H9 (cell line): Measurements from ENCODE around the gene AHNAK. TPM values are rescaled to one million over a fixed set of nuclear protein-coding genes. Genes with fewer than 3 reads are reported as not detected.

Experiments
- DNase-seq: peaks from one replicate; pipeline ENCODE4 v3.0.0-alpha.2; 2017
- H2AFZ ChIP-seq: one replicate; pipeline ENCODE4 v1.6.1; 2013; ENCODE audit warnings: mild to moderate bottlenecking, low read length, control low read depth, moderate library complexity
- H2AK5ac ChIP-seq: 2 replicates; pipeline ENCODE4 v1.6.1; 2013; ENCODE audit warnings: low read length, control low read depth, mixed read lengths; ENCODE audit not compliant: insufficient read length
- H2BK120ac ChIP-seq: one replicate; pipeline ENCODE4 v1.6.1; 2013; ENCODE audit warnings: low read depth, mild to moderate bottlenecking, low read length, control low read depth, inconsistent platforms; ENCODE audit not compliant: poor library complexity, severe bottlenecking
- H2BK12ac ChIP-seq: 2 replicates; pipeline ENCODE4 v1.6.1; 2013; ENCODE audit warnings: low read length, control low read depth, mixed read lengths, low read depth; ENCODE audit not compliant: insufficient read length
- H2BK15ac ChIP-seq: 2 replicates; pipeline ENCODE4 v1.6.1; 2013; ENCODE audit warnings: low read depth, low read length, control low read depth
- H2BK20ac ChIP-seq: one replicate; pipeline ENCODE4 v1.6.1; 2013; ENCODE audit warnings: low read depth, mild to moderate bottlenecking, low read length, control low read depth, inconsistent platforms; ENCODE audit not compliant: poor library complexity, severe bottlenecking
- H2BK5ac ChIP-seq: 2 replicates; pipeline ENCODE4 v1.6.1; 2013; ENCODE audit warnings: low read length, control low read depth, mixed read lengths; ENCODE audit not compliant: insufficient read length
- H3K14ac ChIP-seq: 2 replicates; pipeline ENCODE4 v1.6.1; 2013; ENCODE audit warnings: low read length, control low read depth; ENCODE audit not compliant: insufficient read depth
- H3K18ac ChIP-seq: 2 replicates; pipeline ENCODE4 v1.6.1; 2013; ENCODE audit warnings: low read depth, mild to moderate bottlenecking, mixed read lengths, low read length, control low read depth; ENCODE audit not compliant: insufficient read length
- H3K23ac ChIP-seq: 2 replicates; pipeline ENCODE4 v1.6.1; 2013; ENCODE audit warnings: low read length, control low read depth, mixed read lengths, low read depth; ENCODE audit not compliant: insufficient read length
- H3K23me2 ChIP-seq: 2 replicates; pipeline ENCODE4 v1.6.1; 2013; ENCODE audit warnings: low read depth, mild to moderate bottlenecking, mixed read lengths, low read length, control low read depth; ENCODE audit not compliant: insufficient read length, poor library complexity, severe bottlenecking
- H3K27ac ChIP-seq: 2 replicates; pipeline ENCODE4 v1.5.1; 2013; ENCODE audit warnings: low read length, control low read depth, mixed read lengths, low read depth; ENCODE audit not compliant: insufficient read length
- H3K27me3 ChIP-seq: 2 replicates; pipeline ENCODE4 v1.6.1; 2013; ENCODE audit warnings: low read length, control low read depth, inconsistent platforms; ENCODE audit not compliant: insufficient read depth
- H3K4ac ChIP-seq: 2 replicates; pipeline ENCODE4 v1.6.1; 2013; ENCODE audit warnings: low read depth, mild to moderate bottlenecking, control low read depth, inconsistent platforms, low read length, moderate library complexity
- H3K4me1 ChIP-seq: 2 replicates; pipeline ENCODE4 v1.6.1; 2013; ENCODE audit warnings: low read length, control low read depth, inconsistent platforms; ENCODE audit not compliant: insufficient read depth
- H3K4me2 ChIP-seq: 2 replicates; pipeline ENCODE4 v1.6.1; 2013; ENCODE audit warnings: low read length, control low read depth, mixed read lengths; ENCODE audit not compliant: insufficient read length, insufficient read depth
- H3K56ac ChIP-seq: 2 replicates; pipeline ENCODE4 v1.6.1; 2013; ENCODE audit warnings: low read depth, mild to moderate bottlenecking, mixed read lengths, low read length, control low read depth; ENCODE audit not compliant: insufficient read length
- H3K79me1 ChIP-seq: 2 replicates; pipeline ENCODE4 v1.6.1; 2013; ENCODE audit warnings: low read depth, mild to moderate bottlenecking, moderate library complexity, low read length, control low read depth, inconsistent platforms; ENCODE audit not compliant: insufficient read depth, poor library complexity, severe bottlenecking
- H3K79me2 ChIP-seq: 2 replicates; pipeline ENCODE4 v1.6.1; 2013; ENCODE audit warnings: low read length, control low read depth, inconsistent platforms; ENCODE audit not compliant: insufficient read depth
- H3K9ac ChIP-seq: 2 replicates; pipeline ENCODE4 v1.6.1; 2013; ENCODE audit warnings: low read length, control low read depth, mixed read lengths; ENCODE audit not compliant: insufficient read length; ENCODE audit errors: extremely low read depth
- H3K9me3 ChIP-seq: one replicate; pipeline ENCODE4 v1.6.1; 2013; ENCODE audit warnings: low read depth, low read length, inconsistent platforms; ENCODE audit not compliant: control insufficient read depth
- H3T11ph ChIP-seq: one replicate; pipeline ENCODE4 v1.6.1; 2013; ENCODE audit warnings: mild to moderate bottlenecking, low read length, control low read depth, inconsistent platforms
- H4K20me1 ChIP-seq: one replicate; pipeline ENCODE4 v1.6.1; 2013; ENCODE audit not compliant: control insufficient read depth, insufficient read length, insufficient read depth
- H4K5ac ChIP-seq: 2 replicates; pipeline ENCODE4 v1.6.1; 2013; ENCODE audit warnings: low read depth, mild to moderate bottlenecking, mixed read lengths, low read length, control low read depth; ENCODE audit not compliant: insufficient read length
- H4K8ac ChIP-seq: replicated peaks from 2 replicates; pipeline ENCODE4 v1.6.1; 2013; ENCODE audit warnings: low read length, control low read depth, mixed read lengths, low read depth; ENCODE audit not compliant: insufficient read length
- H4K91ac ChIP-seq: 2 replicates; pipeline ENCODE4 v1.6.1; 2013; ENCODE audit warnings: low read depth, mild to moderate bottlenecking, moderate library complexity, mixed read lengths, low read length, control low read depth; ENCODE audit not compliant: insufficient read length
- H3K27ac Mint-ChIP-seq, 3 experiments: 2 replicates in 2 of 3; 3 replicates in 1 of 3; pipeline ENCODE4 v1.8.0; 2020 to 2021; ENCODE audit warnings: mixed read lengths in 3 of 3, mild to moderate bottlenecking in 1 of 3, moderate library complexity in 1 of 3
- H3K27me3 Mint-ChIP-seq: 2 replicates; pipeline ENCODE4 v1.8.0; 2021; ENCODE audit warnings: low read depth, mild to moderate bottlenecking, moderate library complexity, mixed read lengths
- H3K36me3 Mint-ChIP-seq, 3 experiments: 2 replicates in 2 of 3; 3 replicates in 1 of 3; pipeline ENCODE4 v1.8.0; 2020 to 2021; ENCODE audit warnings: low read depth in 3 of 3, mixed read lengths in 3 of 3; ENCODE audit not compliant: insufficient read depth in 1 of 3
- H3K4me1 Mint-ChIP-seq, 2 experiments: 2 replicates each; pipeline ENCODE4 v1.8.0; 2020; ENCODE audit warnings: mixed read lengths in 2 of 2
- H3K4me3 Mint-ChIP-seq, 2 experiments: 2 replicates in 1 of 2; 3 replicates in 1 of 2; pipeline ENCODE4 v1.8.0; 2020 to 2021; ENCODE audit warnings: mild to moderate bottlenecking in 2 of 2, mixed read lengths in 2 of 2, moderate library complexity in 1 of 2
- H3K9me3 Mint-ChIP-seq, 2 experiments: 2 replicates in 1 of 2; 3 replicates in 1 of 2; pipeline ENCODE4 v1.8.0; 2020; ENCODE audit warnings: mild to moderate bottlenecking in 2 of 2, mixed read lengths in 2 of 2, moderate library complexity in 1 of 2
- CTCF ChIP-seq: fragments of 200-600 bp; sonication (generic); conservative IDR thresholded peaks from 3 replicates; pipeline ENCODE4 v1.8.0; 2021; ENCODE audit warnings: antibody characterized with exemption, mild to moderate bottlenecking
- WGBS: extraction: QIAGEN DNeasy Blood & Tissue Kit; methylation state at CpG from one replicate; pipeline ENCODE4 v1.1.7; 2013; ENCODE audit warnings: missing lambda C conversion rate, low lambda C conversion rate, mixed read lengths; ENCODE audit not compliant: insufficient read length; ENCODE audit errors: extremely low coverage; 5-methylcytosine and 5-hydroxymethylcytosine counted together
- total RNA-seq: library from RNA; stranded (reverse); gene quantifications from 2 replicates; pipeline ENCODE4 v1.2.1, GENCODE V29; 2021

AHNAK gene
- total RNA-seq, 1 experiment from 2014 or later: 15.2 TPM

- Histone ChIP-seq H3K9me3 (no peaks in the 10 kb centered on the region), H3K56ac (no peak overlapping the region), H3K4ac (no peak overlapping the region), H2BK12ac (no peak overlapping the region), H3K27me3 (no peaks in the 10 kb centered on the region), H4K8ac (no peak overlapping the region), H2BK120ac (no peak overlapping the region), H3K79me1 (no peaks in the 10 kb centered on the region), H3K18ac (no peak overlapping the region), H3K14ac (no peak overlapping the region), H2AFZ (no peak overlapping the region), H3K27ac (no peak overlapping the region), H2AK5ac (no peak overlapping the region), H4K5ac (no peak overlapping the region), H3K79me2 (no peaks in the 10 kb centered on the region), H3K23ac (no peak overlapping the region), H3K4me1 (no peaks in the 10 kb centered on the region), H3K23me2 (no peaks in the 10 kb centered on the region), H4K91ac (no peak overlapping the region), H3K4me2 (no peak overlapping the region), H3T11ph (no peak overlapping the region), H2BK20ac (no peak overlapping the region), H2BK5ac (no peak overlapping the region), H4K20me1 (no peaks in the 10 kb centered on the region), H3K9ac (no peak overlapping the region), H2BK15ac (no peak overlapping the region)
- no peaks in the 10 kb centered on the region for H3K9me3 Mint-ChIP-seq
- no peaks in the 10 kb centered on the region for H3K36me3 Mint-ChIP-seq
- DNase-seq: no peak
- H3K4me1 Mint-ChIP-seq: peaks cover 5 to 6% of the 10 kb centered on the region in 2 experiments; a peak in 3 of 4 replicates
- no CpG with 5 or more reads among the region's 7 CpGs for WGBS
- no peak for TF ChIP-seq CTCF
- H3K27ac Mint-ChIP-seq: no peak overlapping the region
- H3K27me3 Mint-ChIP-seq: peaks cover 2% of the 10 kb centered on the region; the same call in 1 of the 2 replicates
- H3K4me3 Mint-ChIP-seq: no peak overlapping the region
These were observed 75.0 kb downstream of the AHNAK start for GRCh38 chr11:62471603-62472002.
